GM23338 (cell line): ENCODE measurements around the gene PRPF38A. TPM values are rescaled to one million over a fixed set of nuclear protein-coding genes. Genes with fewer than 3 reads are reported as not detected.

Experiments used
- ATAC-seq: fragments of 200-7000 bp; cut with Tn5 transposase; 3 replicates; pipeline ENCODE4 v1.9.1; 2020
- DNase-seq: peaks from one replicate; pipeline ENCODE4 v3.0.0-alpha.2; 2015; ENCODE audit warnings: low spot score
- H2AFZ ChIP-seq: fragments of 200-600 bp; sonication (generic); 2 replicates; pipeline ENCODE4 v1.8.0; 2016; ENCODE audit warnings: antibody characterized with exemption, mild to moderate bottlenecking, moderate library complexity
- H3F3A ChIP-seq: fragments of 200-600 bp; sonication (generic); replicated peaks from 2 replicates; pipeline ENCODE4 v1.8.0; 2017; ENCODE audit warnings: antibody characterized with exemption, mixed run types, low read depth
- H3K27ac ChIP-seq: fragments of 200-600 bp; sonication (generic); 2 replicates; pipeline ENCODE4 v1.6.1; 2016; ENCODE audit warnings: low read depth
- H3K27me3 ChIP-seq: fragments of 200-600 bp; sonication (generic); 2 replicates; pipeline ENCODE4 v1.8.0; 2016; ENCODE audit warnings: mild to moderate bottlenecking, mixed run types, moderate library complexity; ENCODE audit not compliant: insufficient read depth
- H3K36me3 ChIP-seq: fragments of 200-600 bp; sonication (generic); 2 replicates; pipeline ENCODE4 v1.8.0; 2016; ENCODE audit warnings: mild to moderate bottlenecking; ENCODE audit not compliant: insufficient read depth
- H3K4me1 ChIP-seq: fragments of 200-600 bp; sonication (generic); 2 replicates; pipeline ENCODE4 v1.8.0; 2016; ENCODE audit warnings: mild to moderate bottlenecking, moderate library complexity; ENCODE audit not compliant: insufficient read depth
- H3K4me2 ChIP-seq: fragments of 200-600 bp; sonication (generic); 2 replicates; pipeline ENCODE4 v1.7.1; 2017; ENCODE audit warnings: mixed run types
- H3K4me3 ChIP-seq: fragments of 200-600 bp; sonication (generic); 2 replicates; pipeline ENCODE4 v1.6.1; 2016; ENCODE audit warnings: mixed run types
- H3K79me2 ChIP-seq: fragments of 200-600 bp; sonication (generic); replicated peaks from 2 replicates; pipeline ENCODE4 v1.8.0; 2017; ENCODE audit warnings: mild to moderate bottlenecking; ENCODE audit not compliant: insufficient read depth
- H3K9me2 ChIP-seq: fragments of 200-600 bp; sonication (generic); 2 replicates; pipeline ENCODE4 v1.8.0; 2017; ENCODE audit not compliant: insufficient read depth
- H4K20me1 ChIP-seq: fragments of 200-600 bp; sonication (generic); replicated peaks from 2 replicates; pipeline ENCODE4 v1.8.0; 2017; ENCODE audit warnings: mild to moderate bottlenecking; ENCODE audit not compliant: insufficient read depth
- H3K27ac Mint-ChIP-seq: 2 replicates; pipeline ENCODE4 v1.8.0; 2020; ENCODE audit warnings: inconsistent platforms, mild to moderate bottlenecking, moderate library complexity, mixed read lengths
- H3K27me3 Mint-ChIP-seq: 3 replicates; pipeline ENCODE4 v1.8.0; 2022; ENCODE audit warnings: low read depth, mild to moderate bottlenecking, moderate library complexity, mixed read lengths, inconsistent platforms; ENCODE audit not compliant: insufficient read depth, poor library complexity
- H3K36me3 Mint-ChIP-seq: 3 replicates; pipeline ENCODE4 v1.8.0; 2021; ENCODE audit warnings: low read depth, mild to moderate bottlenecking, inconsistent platforms, moderate library complexity, mixed read lengths
- H3K4me1 Mint-ChIP-seq: 3 replicates; pipeline ENCODE4 v1.8.0; 2020; ENCODE audit warnings: mild to moderate bottlenecking, inconsistent platforms, mixed read lengths
- H3K4me3 Mint-ChIP-seq: 3 replicates; pipeline ENCODE4 v1.8.0; 2021; ENCODE audit warnings: moderate library complexity, mild to moderate bottlenecking, inconsistent platforms, mixed read lengths
- H3K9me3 Mint-ChIP-seq: 3 replicates; pipeline ENCODE4 v1.8.0; 2020; ENCODE audit warnings: moderate library complexity, mild to moderate bottlenecking, inconsistent platforms, mixed read lengths
- STAT1 ChIP-seq: IDR thresholded peaks from one replicate; pipeline ENCODE4 v1.6.1; 2016; ENCODE audit warnings: antibody characterized with exemption; ENCODE audit not compliant: unreplicated experiment
- ZNF462 ChIP-seq: fragments of 250-450 bp; sonication (Bioruptor Pico); IDR thresholded peaks from 2 replicates; pipeline ENCODE4 v1.5.0; 2020; ENCODE audit warnings: mild to moderate bottlenecking, moderate library complexity
- polyA plus RNA-seq: library from polyadenylated mRNA; unstranded; fragments of >200 nt; fragmentation: Nextera tagmentation; extraction: Ambion mirVana; gene quantifications from 2 replicates; pipeline ENCODE4 v1.2.1, GENCODE V29; 2016
- total RNA-seq: library from RNA; depleted of rRNA; stranded (reverse); fragments of >200 nt; shearing (Covaris generic); gene quantifications from 2 replicates; pipeline ENCODE4 v1.2.3, GENCODE V29; 2014
- TF ChIP-seq, protein P1 (sequence below), 2 experiments: fragments of 200-600 bp in 1 of 2; sonication (generic) in 1 of 2; conservative IDR thresholded peaks; 2 replicates each; pipeline versions ENCODE4 v1.5.1 to v1.6.1; 2016 to 2017; ENCODE audit warnings: antibody characterized with exemption in 2 of 2, low read depth in 2 of 2, mild to moderate bottlenecking in 2 of 2, moderate library complexity in 1 of 2

Gene PRPF38A
- total and polyA plus RNA-seq, 2 experiments from 2014 or later = 24.8 to 40.3 TPM

DNA sequence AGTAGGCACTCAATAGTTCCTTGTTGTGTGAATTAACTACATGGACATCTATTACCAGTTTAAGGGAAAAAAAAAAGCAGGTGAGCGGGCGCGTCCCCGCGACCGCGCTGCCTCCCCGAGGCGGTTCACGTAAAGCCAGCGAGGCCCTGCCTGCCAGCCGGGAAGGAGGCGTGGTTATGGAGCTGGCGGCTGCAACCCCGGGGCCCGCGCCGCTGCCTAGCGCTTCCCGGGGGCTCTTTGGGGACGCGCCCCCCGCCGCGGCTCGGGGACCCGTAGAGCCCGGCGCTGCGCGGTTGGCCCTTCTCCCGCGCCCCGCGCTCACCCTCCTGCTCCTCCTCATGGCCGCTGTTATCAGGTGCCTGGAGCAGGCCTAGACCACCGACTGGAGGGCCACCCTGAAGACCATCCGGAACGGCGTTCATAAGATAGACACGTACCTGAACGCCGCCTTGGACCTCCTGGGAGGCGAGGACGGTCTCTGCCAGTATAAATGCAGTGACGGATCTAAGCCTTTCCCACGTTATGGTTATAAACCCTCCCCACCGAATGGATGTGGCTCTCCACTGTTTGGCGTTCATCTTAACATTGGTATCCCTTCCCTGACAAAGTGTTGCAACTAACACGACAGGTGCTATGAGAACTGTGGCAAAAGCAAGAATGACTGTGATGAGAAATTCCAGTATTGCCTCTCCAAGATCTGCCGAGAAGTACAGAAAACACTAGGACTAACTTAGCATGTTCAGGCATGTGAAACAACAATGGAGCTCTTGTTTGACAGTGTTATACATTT, 35.8 kb upstream of the PRPF38A start:
- peak overlapping the region; percentile 86 for H2AFZ ChIP-seq

More for the DNA sequence above, 35.8 kb upstream of the PRPF38A start:
- H3K27me3 ChIP-seq = no peaks in the 10 kb centered on the region
- no peak overlapping the region for H3K27ac Mint-ChIP-seq
- H3F3A ChIP-seq = peaks cover 4% of the 10 kb centered on the region; the same call in 1 of the 2 replicates
- no peak overlapping the region for H3K27ac ChIP-seq
- H3K79me2 ChIP-seq = peaks cover 11% of the 10 kb centered on the region; the same call in 1 of the 2 replicates
- H3K4me2 ChIP-seq = peak overlapping the region; percentile 85
- H4K20me1 ChIP-seq = peaks cover 2% of the 10 kb centered on the region; the same call in 1 of the 2 replicates
- peak; percentile 43 for ATAC-seq
- H3K4me3 ChIP-seq = peak overlapping the region; percentile 67
- H3K9me2 ChIP-seq = no peaks in the 10 kb centered on the region
- peaks cover 29% of the 10 kb centered on the region for H3K36me3 Mint-ChIP-seq
- peaks cover 22% of the 10 kb centered on the region; the same call in 2 of the 3 replicates for H3K4me1 Mint-ChIP-seq
- H3K4me1 ChIP-seq = peaks cover 21% of the 10 kb centered on the region
- peaks cover 17% of the 10 kb centered on the region for H3K27me3 Mint-ChIP-seq
- TF ChIP-seq STAT1 = no peak
- TF ChIP-seq, protein P1, sequence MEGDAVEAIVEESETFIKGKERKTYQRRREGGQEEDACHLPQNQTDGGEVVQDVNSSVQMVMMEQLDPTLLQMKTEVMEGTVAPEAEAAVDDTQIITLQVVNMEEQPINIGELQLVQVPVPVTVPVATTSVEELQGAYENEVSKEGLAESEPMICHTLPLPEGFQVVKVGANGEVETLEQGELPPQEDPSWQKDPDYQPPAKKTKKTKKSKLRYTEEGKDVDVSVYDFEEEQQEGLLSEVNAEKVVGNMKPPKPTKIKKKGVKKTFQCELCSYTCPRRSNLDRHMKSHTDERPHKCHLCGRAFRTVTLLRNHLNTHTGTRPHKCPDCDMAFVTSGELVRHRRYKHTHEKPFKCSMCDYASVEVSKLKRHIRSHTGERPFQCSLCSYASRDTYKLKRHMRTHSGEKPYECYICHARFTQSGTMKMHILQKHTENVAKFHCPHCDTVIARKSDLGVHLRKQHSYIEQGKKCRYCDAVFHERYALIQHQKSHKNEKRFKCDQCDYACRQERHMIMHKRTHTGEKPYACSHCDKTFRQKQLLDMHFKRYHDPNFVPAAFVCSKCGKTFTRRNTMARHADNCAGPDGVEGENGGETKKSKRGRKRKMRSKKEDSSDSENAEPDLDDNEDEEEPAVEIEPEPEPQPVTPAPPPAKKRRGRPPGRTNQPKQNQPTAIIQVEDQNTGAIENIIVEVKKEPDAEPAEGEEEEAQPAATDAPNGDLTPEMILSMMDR (conservative IDR thresholded peaks at IDR 0.05; ENCODE audit: low read depth in 2 of 2) = peak; percentile 21 to 42; a peak in 2 of 4 replicates
- no peak for TF ChIP-seq ZNF462 (CRISPR knock-in tag)
- H3K4me3 Mint-ChIP-seq = peak overlapping the region; percentile 70
- peak; percentile 86 for DNase-seq
- no peaks in the 10 kb centered on the region for H3K9me3 Mint-ChIP-seq
- peaks cover 25% of the 10 kb centered on the region for H3K36me3 ChIP-seq
